Stimulated activated CD8-positive, alpha-beta memory T cell treated with anti-CD3 and anti-CD28 coated beads, Interleukin-4, amount 100 ng/mL, for 4 hours (primary cell): ENCODE data around the gene ACTR10.

ENCODE experiments used
- DNase-seq, 2 donors: peaks; one replicate each; pipeline ENCODE4 v3.0.0-alpha.2; 2020; ENCODE audit warnings: low read depth in 2 of 2, low spot score in 1 of 2

The ACTR10 gene

DNA sequence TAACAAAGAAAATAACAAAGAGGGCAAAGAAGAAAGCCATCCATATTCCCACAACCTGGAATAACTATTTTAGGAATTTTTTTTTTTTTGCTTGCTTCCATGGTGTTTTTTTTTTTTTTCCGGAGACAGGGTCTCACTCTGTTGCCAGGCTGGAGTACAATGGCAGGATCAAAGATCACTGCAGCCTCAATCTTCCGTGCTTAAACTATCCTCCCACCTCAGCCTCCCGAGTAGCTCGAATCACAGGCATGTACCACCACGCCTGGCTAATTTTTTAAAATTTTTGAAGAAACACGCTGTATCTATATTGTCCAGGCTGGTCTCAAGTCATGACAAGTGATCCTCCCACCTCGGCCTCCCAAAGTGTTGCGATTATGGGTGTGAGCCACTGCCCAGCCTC is 78.2 kb downstream of the ACTR10 start:
- DNase-seq: no peak

DNA sequence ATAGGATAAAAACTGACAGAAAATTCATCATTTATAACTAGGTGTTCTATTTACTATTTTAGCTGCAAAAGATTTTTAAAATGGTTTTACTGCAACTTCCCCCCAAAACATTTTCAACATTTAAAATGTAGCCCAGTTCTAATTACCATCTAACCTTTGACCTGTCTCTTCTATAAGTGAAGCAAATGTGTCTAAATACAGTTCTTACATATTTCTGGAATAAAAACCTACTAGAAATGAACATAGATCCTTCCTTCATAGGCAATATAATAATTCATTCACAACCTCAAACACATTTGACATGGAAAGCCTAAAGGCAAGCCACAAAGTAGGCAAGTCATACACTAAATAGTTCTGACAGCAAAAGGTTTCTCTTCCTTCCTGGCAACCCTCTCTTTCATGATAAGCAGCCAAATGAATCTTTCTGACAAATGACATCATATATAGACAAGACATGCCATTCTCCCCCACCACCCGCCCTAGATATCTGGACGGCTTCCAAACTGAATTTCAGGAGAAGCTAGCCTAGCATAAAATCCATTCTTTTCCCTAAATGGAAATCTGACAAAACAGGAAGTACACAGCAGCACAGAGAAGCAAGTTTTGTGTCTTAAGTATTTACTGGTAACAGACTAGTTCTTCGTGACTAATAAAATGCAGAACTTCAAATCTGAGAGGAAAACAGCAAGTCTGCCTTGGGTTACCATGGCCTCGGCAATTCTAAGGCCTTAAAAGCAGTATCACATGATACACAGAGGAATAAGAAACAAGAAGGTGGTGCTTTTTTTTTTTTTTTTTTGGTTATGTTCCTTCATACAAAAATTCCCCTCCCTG is 81.2 kb downstream of the ACTR10 start:
- DNase-seq: no peak

DNA sequence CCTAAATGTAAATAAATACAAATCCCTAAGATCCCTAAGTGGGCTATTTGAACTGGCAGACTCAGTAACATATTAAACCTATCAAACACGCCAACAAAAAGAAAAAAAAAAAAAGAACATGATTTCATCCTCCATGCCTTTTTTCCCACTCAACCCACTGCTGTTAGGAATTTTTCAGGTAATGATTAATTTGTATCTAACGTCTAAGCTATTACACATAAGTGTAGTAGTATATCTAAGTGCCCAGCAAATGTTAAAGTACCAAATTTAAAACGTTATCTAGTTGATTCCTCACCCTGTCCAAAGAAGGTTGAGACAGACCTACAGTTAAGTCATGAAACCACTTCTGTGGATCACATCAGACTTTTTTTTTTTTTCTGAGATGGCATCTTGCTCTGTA is 82.0 kb downstream of the ACTR10 start:
- DNase-seq: no peak

DNA sequence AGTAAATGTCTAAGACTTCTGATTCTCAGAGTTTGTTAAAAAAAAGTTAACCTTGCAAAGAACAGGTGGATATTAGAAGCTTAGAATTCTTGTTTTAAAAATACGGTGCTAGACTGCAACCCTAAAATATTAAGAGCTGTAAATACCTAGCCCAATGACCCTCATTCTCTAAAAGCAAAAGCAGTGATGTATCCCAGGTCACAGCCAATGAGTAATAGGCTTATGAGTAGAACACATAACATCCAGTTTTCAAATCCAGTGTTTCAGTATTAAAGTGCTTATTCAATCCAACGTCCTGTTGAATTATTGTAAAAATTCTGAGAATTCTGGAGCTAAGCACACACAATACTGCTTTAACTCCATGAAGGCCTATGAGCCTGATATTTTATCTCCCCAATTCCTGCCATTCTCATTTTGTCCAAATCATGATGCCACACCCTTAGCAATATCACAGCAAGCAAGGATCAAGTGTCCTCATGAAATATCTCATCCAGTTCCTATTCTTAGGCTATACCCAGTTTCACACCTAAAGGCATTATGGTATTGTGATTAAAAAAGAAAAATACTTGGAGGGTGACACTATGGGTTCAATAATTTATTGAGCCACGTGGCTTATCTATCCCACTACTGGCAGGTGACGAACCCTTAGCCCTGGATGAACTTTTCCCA is 83.1 kb downstream of the ACTR10 start:
- no peak for DNase-seq

DNA sequence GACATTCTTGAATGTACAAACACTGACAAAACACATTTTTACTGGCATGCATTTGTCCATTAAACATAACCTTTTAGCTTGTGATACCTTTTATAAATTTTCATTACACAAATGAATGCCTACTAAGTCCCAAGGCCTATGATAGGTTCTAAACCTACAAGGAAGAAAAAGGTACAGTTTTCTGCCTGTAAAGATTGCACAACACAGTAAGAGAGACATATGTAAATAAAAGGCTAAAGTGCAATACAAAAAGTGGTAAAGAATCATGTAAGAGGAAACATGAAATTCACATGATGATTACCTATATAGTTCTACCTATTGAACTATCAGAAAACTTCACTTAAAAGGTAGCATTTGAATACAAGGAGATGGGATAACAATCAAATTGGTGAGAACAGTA is 83.8 kb downstream of the ACTR10 start:
- no peak for DNase-seq

DNA sequence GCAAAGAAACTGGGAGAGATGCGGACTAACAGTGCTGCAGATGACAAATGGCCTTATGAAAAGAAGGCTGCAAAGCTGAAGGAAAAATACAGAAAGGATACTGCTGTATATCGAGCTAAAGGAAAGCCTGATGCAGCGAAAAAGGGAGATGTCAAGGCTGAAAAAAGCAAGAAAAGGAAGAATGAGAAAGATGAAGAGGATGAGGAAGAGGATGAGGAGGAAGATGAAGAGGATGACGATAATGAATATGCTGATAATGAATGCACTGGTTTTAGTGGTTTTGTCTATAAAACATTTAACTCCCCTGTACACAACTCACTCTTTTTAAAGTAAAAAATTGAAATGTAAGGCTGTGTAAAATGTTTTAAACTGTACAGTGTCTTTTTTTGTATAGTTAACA is 85.2 kb downstream of the ACTR10 start:
- DNase-seq: no peak
